ENCODE measurements around the gene DCTN4. TPM values are rescaled to one million over a fixed set of nuclear protein-coding genes. Genes with fewer than 3 reads are reported as not detected.
"Not testable (repeated sequence)": the region's sequence is repeated elsewhere in the genome, so short reads cannot be mapped to it uniquely, and the experiment has no call there.

DCTN4 gene
- total and polyA plus RNA-seq, 9 of the 15 experiments (the other 6 are each of a cell fraction or from before 2014, with no cell fraction given) = 20.4 to 64.9 (median 49.9) TPM

GRCh38 chr5:150742455-150743141 is 16.2 kb downstream of the DCTN4 start:
- H3K4me1 ChIP-seq (replicated peaks in 1 of 2; ENCODE audit: control insufficient read depth in 2 of 2, insufficient read depth in 2 of 2, low read length in 2 of 2); H3K9me3 ChIP-seq (replicated peaks; ENCODE audit: control insufficient read depth, insufficient read depth, low read depth, low read length); H4K20me1 ChIP-seq (replicated peaks; ENCODE audit: control insufficient read depth, insufficient read depth, low read length); intact Hi-C loops (cut with micrococcal nuclease); H3K4me3 ChIP-seq; FAIRE-seq; H3K27me3 ChIP-seq (ENCODE audit: control insufficient read depth in 2 of 2, insufficient read depth in 2 of 2, low read length in 2 of 2); H2AFZ ChIP-seq (ENCODE audit: low read depth, low read length); H3K4me2 ChIP-seq (ENCODE audit: insufficient read depth, low read length); CTCF ChIA-PET (ENCODE audit: low intra/inter-chr PET ratio); H3K9me1 ChIP-seq (ENCODE audit: control insufficient read depth, insufficient read depth, low read length); in situ Hi-C loops (cut with MboI); ATAC-seq; H3K9ac ChIP-seq (ENCODE audit: insufficient read depth in 1 of 2, low read depth in 2 of 2, low read length in 2 of 2); H3K27ac ChIP-seq (ENCODE audit: extremely low read depth, low read depth, low read length); DNase-seq (ENCODE audit: extremely low read depth in 1 of 4, low spot score in 3 of 4); BruUV-seq (replicated peaks); TF ChIP-seq PBX2 (CRISPR knock-in tag; IDR thresholded peaks at IDR 0.05; ENCODE audit: low read depth): not testable (repeated sequence)
- H3K79me2 ChIP-seq (ENCODE audit: control insufficient read depth, insufficient read depth, low read length) = peaks cover 33% of the 10 kb centered on the region
- POLR2A ChIA-PET = interaction anchor here (0.6 to 0.7 kb wide), 2 partner anchors 94 to 104 kb away, joined by 3 read pairs; partner anchors contain the start of gene IRGM
- H3K36me3 ChIP-seq (ENCODE audit: control insufficient read depth, insufficient read depth, low read length) = peaks cover 19% of the 10 kb centered on the region
- 89% methylated on average over 9 of the region's 18 CpGs for WGBS (ENCODE audit: insufficient coverage, low coverage, missing lambda C conversion rate)
- TF ChIP-seq PBX2 (tag; conservative IDR thresholded peaks at IDR 0.05; ENCODE audit: low read depth) = peak; percentile 50
